NCI-H2107 treated with DMSO at 0.1 percent for 48 hours (cell line): ENCODE measurements around the gene KCNN1.
A peak's percentile ranks its signal among the peaks of the same experiment; 100 is the strongest.

ENCODE experiments used
- DNase-seq: peaks from one replicate; lab custom pipeline; 2025; ENCODE audit not compliant: unreplicated experiment; lab: John Stamatoyannopoulos, UW

The KCNN1 gene

DNA sequence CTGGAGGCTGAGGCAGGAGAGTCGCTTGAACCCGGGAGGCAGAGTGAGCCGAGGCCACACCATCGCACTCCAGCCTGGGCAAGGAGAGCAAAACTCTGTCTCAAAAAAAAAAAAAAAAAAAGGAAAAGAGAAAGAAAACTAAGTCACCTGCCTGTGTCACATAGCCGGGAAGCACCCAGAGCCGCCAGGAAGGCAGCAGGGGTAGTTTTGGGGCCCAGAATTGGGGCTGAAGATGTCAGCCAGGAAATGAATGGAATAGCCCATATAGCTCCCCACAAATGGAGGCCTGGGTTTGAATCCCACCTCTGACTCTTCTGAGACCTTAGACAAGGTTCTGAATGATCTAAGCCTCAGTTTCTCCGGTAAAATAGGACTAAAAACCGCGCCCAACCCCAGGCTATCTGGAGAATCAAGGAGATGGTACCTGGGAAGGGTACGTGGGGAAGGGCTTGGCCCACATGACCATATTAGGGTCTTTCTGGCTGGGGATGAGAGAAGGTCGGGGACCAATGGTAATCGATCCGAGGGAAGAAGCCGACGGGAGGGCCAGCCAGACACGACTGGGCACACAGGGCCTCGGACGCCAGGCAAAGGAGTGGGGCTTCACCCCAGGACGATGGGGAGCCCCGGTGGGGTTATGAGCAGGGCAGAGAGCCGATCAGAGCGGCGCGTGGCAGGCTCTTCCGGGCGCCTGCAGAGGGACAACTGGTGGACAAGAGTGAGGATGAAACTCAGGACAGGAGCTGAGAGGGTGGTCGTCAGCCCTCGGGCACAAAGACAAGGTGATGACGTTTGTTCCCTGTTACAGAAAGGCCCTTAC, 19.7 kb upstream of the KCNN1 start:
- DNase-seq = no peak

DNA sequence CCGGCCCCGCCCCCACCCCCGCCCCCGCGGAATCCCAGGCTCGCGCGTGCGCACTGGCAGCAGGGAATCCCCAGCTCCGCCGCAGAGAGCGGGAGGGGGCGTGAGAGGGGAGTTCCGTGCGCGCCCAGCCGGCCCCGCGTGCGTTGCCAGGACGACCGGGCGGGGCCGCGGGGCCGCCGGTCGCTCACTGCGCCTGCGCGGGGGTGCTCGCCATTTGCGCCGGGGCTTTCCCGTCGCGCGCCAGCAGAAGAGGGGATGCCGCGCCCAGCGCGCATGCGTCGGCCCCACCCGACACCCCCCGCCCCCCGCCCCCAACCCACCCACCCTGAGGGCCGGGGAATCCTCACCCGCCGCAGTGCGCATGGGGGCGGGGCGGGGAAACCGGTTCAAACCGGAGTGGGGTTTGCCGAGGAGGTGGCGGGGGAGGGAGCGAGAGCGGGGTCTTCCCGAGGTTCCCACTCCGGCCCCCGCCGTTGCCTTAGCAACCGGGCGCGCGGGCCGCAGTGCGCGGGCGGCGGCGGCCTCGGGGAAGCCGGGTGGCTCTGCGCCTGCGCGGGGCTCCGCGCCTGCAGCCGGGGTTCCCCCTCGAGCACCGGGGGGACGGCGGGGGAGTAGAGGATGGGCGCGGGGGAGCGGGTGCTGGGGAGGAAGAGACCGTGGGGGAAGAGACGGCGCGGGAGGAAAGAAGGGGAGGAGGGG, 18.9 kb upstream of the KCNN1 start:
- DNase-seq = peak; percentile 84

GRCh38 chr19:17948514-17948900, 18.4 kb upstream of the KCNN1 start:
- peak; percentile 62 for DNase-seq

DNA sequence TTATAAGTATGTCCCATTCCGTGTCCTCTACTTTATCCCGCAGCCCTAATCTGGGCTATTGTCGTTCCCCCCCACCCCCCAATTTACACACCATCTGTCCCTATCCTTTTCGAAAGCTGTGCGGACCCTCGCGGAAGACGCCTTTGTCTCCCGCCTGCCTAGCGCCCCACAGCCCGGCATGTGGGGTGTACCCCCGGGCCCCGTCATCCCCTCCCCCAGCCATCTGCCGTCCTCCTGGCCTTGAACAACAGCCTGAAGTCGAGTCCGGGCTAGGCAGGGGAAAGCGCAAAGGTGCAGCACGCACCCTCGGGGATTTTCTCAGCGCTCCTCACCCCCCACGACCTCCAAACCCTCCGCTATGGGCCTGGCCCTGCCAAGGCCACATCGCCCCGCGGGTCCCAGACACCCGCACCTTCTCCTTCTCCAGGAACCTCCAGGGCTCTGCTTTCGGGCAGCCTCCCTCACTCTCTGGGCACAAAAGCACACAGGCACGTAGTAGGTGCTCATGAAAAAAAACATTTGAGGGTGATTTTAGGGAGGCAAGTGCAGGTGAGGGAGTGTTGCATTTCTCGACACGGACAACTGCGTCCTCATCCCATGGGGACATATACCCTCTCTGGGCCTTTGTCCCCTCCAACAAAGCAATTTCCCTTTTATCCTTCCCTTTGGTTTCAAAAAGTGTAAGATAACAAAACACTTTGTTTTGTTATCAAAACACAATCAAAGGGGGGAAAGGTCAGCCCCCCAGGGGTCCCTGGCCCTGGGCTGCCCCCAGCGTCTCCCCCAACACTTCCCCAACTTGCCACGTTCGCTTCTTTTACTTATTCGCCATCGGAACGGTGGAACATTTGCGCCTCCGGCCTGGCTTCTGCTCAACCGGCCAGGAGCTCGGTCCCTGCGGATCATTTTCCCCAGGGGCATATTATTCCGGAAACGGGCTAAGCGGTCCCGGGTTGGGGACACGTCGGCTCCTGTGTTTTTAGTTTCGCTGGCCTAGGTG, 17.7 kb upstream of the KCNN1 start:
- no peak for DNase-seq

DNA sequence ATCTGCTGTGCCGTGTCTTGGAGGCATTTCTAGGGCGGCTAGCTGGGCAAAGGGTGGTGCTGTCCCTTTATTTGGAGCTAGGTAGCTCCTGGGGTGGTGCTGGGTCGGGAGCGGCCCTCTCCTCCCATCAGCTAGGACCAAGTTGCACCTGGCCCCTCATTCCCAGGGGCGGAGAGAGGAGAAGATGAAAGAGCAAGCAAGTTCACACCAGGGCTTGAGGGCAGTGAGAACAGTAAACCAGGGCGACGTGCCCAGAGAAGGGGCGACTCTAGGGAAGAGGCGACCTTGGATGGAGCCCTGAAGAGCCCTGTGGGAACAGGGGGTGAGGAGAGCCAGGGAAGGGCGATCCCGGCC, 17.0 kb upstream of the KCNN1 start:
- peak; percentile 58 for DNase-seq

DNA sequence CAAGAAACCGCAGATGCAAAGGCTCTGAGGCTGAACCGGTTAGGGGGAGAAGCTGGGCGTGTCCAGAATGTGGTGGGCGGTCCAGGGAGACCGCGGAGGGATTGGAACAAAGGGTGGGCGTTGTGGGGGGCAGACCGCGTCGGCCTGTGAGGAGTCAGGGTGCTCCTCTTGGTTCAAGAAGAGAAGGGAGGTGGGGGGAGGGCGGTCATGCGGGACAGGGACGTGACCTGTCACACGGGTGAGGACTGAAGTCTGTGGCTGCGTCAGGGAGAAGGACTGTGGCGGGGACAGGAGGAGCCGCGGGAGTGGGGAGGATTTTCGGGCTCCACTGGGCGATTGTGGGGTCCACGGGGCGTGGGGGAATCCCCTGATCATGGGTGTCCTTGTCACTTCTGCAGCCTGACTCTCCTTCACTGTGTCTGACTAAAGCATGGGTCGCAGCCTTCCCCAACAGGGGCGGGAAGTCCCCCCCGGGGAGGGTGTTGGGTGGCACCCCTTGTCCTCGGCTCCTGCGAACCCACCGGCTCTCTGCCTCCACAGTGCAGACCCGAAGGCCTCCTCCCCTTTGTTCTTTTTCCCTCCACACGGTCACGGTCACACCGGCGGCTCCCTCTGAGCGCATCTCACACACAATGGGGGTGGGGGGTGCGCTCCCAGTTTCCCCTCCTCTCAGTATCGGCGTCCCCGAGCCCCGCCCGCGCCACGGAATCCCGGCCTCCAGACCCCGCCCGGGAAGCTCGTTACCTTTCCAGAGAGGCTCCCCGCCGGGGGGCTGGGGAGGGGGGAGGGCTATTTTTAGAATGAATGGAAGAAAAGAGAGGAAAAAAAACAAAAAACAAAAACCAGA, 16.4 kb upstream of the KCNN1 start:
- DNase-seq = peak; percentile 58

- DNase-seq = no peak
These were observed 15.5 kb upstream of the KCNN1 start for GRCh38 chr19:17951157-17951989.

DNA sequence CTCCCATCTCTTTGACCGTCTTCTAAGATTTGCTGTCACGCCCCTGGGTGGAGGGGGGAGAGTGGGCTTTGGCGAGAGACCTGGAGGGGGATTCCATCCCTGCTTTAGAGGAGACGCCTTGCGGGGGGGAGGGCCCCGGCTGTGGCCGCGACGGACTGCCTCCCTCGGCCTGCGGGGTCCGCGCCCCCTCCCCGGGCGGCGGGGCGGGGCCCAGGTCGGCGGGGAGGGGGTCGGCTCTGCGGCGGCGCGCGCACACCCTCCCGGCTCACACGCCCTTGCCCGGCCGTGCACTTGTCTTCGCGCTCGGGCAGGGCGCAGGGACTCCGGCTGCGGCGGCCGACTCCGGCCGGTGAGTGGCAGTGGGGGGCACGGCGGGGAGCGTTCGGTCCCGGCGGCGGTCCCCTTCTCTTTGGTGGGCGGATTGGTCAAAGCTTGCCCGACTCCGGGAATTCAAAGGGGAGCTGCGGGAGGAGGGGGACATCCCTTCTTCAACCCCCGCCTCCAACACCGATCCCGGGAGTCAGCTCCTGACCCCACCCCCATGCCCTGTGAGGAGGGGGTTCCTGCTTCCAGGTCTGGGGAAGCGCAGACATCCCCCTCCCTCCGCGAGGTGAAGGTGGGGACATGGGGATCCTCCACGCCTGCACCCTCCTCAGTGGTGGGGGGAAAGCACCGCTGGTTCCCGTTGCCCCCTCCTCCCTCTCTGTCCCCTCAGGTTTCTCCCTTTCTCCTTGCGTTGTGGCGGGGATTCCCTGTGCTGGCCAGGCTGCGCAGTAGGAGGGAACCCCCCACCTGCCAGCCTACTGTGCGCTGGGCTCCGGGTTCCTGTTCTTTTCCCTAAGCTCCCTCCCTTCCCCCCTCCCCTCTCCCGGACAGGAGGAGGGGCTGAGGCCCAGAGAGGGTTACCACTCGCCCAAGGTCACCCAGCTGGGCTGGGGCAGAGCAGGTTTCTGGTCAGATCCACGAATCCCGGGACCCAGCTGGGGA, 14.6 kb upstream of the KCNN1 start:
- no peak for DNase-seq

- DNase-seq = no peak
These were observed 13.5 kb upstream of the KCNN1 start for GRCh38 chr19:17953316-17953801.

- DNase-seq = no peak
These were observed 13.0 kb upstream of the KCNN1 start for GRCh38 chr19:17953869-17954268.

DNA sequence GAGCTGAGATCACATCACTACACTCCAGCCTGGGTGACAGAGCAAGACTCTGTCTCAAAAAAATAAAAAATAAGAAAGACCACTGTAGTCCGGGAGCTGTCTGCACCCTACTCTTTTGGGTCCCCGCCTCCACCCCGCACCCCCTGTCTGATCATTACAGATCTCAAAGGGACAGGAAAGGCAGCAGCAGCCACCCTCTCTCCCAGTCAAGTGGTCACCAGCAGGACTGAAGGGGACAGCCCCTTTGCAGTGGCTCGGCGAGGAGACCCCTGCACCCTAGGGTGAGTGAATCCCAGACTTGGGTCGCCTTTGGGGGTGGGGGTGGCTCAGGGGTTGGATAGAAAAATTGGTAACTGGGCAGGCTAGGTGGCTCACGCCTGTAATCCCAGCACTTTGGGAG, 12.5 kb upstream of the KCNN1 start:
- no peak for DNase-seq

GRCh38 chr19:17957149-17957849, 9.6 kb upstream of the KCNN1 start:
- no peak for DNase-seq

- DNase-seq = no peak
These were observed 9.0 kb upstream of the KCNN1 start for GRCh38 chr19:17957885-17958284.

DNA sequence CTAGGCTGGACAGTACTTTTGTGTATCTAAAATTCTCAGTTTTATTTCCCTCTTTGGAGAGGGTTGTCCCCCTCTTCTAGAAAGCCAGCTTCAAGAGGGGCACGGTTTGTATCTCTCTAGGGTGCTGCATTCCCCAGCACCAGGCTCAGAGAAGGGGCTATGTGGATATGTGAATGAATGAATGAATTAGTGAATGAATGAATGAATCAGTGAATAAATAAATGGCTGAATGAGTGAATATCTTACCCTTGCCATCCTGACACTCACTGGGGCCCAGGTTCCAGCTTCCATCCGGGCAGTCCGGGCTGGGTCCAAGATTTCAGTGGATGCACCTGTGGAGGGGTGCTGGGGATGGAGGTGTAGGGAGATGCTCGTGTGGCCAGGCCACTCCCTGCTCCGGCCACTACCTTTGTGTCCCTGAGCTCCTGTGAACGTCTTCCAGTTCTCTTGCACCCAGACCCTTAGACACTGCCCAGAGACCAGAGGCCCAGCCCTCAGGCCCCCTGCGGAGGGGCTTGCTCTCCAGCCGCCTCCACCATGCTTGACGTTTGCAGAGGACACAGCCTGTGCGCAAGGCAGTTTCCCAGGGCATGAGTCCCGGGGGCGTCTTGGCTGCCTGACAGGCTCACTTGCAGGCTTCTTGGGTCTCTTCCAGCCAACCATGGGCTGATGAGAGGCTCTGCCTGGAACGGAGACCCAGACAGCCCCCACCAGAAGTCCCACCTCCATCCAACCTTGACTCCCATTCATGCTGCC, 2.8 kb upstream of the KCNN1 start:
- no peak for DNase-seq

GRCh38 chr19:17965370-17966128, 1.4 kb upstream of the KCNN1 start:
- DNase-seq = no peak

DNA sequence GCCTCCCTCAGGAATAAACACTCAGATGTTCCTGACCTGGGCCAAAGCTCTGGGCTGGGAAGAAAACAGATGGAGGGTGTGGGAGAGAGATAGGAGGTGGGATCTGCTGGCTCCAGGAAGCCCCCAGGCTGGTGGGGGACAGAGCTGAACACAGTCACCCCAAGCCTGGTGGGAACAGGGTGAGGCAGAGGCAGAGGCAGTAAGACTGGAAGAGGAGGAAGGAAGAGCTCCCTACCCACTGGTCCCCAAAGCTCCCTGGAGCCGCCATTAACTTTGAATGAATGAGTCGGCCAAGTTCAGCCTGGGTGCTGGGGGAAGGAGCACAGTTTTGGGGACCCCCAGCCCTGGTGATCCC, 801 bp upstream of the KCNN1 start:
- DNase-seq = no peak
